Neutrophil (primary cell): Measurements from ENCODE around the gene DPYD.

Experiments used
- H3K27ac ChIP-seq: fragments of 200-600 bp; sonication (generic); 2 replicates; pipeline ENCODE4 v1.5.1; 2016; ENCODE audit warnings: mild to moderate bottlenecking, moderate library complexity
- H3K27me3 ChIP-seq: fragments of 200-600 bp; sonication (generic); 2 replicates; pipeline ENCODE4 v1.6.0; 2016; ENCODE audit warnings: mild to moderate bottlenecking
- H3K36me3 ChIP-seq: fragments of 200-600 bp; sonication (generic); 2 replicates; pipeline ENCODE4 v1.5.1; 2017
- H3K4me1 ChIP-seq, 2 experiments: fragments of 200-600 bp in 1 of 2; sonication (generic) in 1 of 2; 1 replicate in 1 of 2; 2 replicates in 1 of 2; pipeline versions ENCODE4 v1.5.1 to v1.6.1; 2013 to 2016; ENCODE audit warnings: low read depth in 1 of 2, low read length in 1 of 2, mild to moderate bottlenecking in 1 of 2, moderate library complexity in 1 of 2; ENCODE audit not compliant: control insufficient read depth in 1 of 2, insufficient read depth in 1 of 2
- H3K4me3 ChIP-seq, 2 experiments: fragments of 200-600 bp in 1 of 2; sonication (generic) in 1 of 2; 1 replicate in 1 of 2; 2 replicates in 1 of 2; pipeline ENCODE4 v1.5.1; 2013 to 2016; ENCODE audit warnings: low read depth in 1 of 2, low read length in 1 of 2, mild to moderate bottlenecking in 1 of 2, moderate library complexity in 1 of 2
- H3K9me3 ChIP-seq: fragments of 200-600 bp; sonication (generic); 2 replicates; pipeline ENCODE4 v1.5.1; 2016
- CTCF ChIP-seq: fragments of 200-600 bp; sonication (generic); IDR thresholded peaks from 2 replicates; pipeline ENCODE4 v1.5.1; 2016; ENCODE audit warnings: antibody characterized with exemption

DPYD gene

GRCh38 chr1:97758541-97759057, 162.2 kb downstream of the DPYD start:
- no peak for TF ChIP-seq CTCF
- no peaks in the 10 kb centered on the region for H3K27me3 ChIP-seq

GRCh38 chr1:97745912-97746311, 174.9 kb downstream of the DPYD start:
- no peak overlapping the region for H3K4me3 ChIP-seq
- TF ChIP-seq CTCF: no peak

More at GRCh38 chr1:97758541-97759057, 162.2 kb downstream of the DPYD start:
- H3K9me3 ChIP-seq: no peaks in the 10 kb centered on the region
- no peaks in the 10 kb centered on the region for H3K36me3 ChIP-seq
- H3K4me3 ChIP-seq: no peak overlapping the region
- peaks cover 0 to 5% of the 10 kb centered on the region in 2 experiments for H3K4me1 ChIP-seq
- no peak overlapping the region for H3K27ac ChIP-seq

GRCh38 chr1:97744977-97745376, 175.9 kb downstream of the DPYD start:
- no peak for TF ChIP-seq CTCF
- no peaks in the 10 kb centered on the region for H3K27me3 ChIP-seq
- H3K27ac ChIP-seq: no peak overlapping the region
- no peaks in the 10 kb centered on the region for H3K36me3 ChIP-seq
- H3K4me3 ChIP-seq: no peak overlapping the region
- H3K4me1 ChIP-seq: no peaks in the 10 kb centered on the region
- no peaks in the 10 kb centered on the region for H3K9me3 ChIP-seq

More at GRCh38 chr1:97745912-97746311, 174.9 kb downstream of the DPYD start:
- Histone ChIP-seq H3K4me1 (no peaks in the 10 kb centered on the region), H3K36me3 (no peaks in the 10 kb centered on the region), H3K27me3 (no peaks in the 10 kb centered on the region), H3K27ac (no peak overlapping the region), H3K9me3 (no peaks in the 10 kb centered on the region)

- H3K27me3 ChIP-seq: no peaks in the 10 kb centered on the region
- H3K9me3 ChIP-seq: no peaks in the 10 kb centered on the region
- H3K27ac ChIP-seq: no peak overlapping the region
- H3K4me3 ChIP-seq: no peak overlapping the region
- TF ChIP-seq CTCF: no peak
- H3K36me3 ChIP-seq: peaks cover 4% of the 10 kb centered on the region
- H3K4me1 ChIP-seq: no peaks in the 10 kb centered on the region
Measured at GRCh38 chr1:97743129-97743528, 177.7 kb downstream of the DPYD start.

- no peaks in the 10 kb centered on the region for H3K4me1 ChIP-seq
- H3K27me3 ChIP-seq: no peaks in the 10 kb centered on the region
- no peak overlapping the region for H3K4me3 ChIP-seq
- H3K9me3 ChIP-seq: no peaks in the 10 kb centered on the region
- H3K27ac ChIP-seq: no peak overlapping the region
- H3K36me3 ChIP-seq: peaks cover 8% of the 10 kb centered on the region
- no peak for TF ChIP-seq CTCF
Measured at GRCh38 chr1:97740891-97741290, 179.9 kb downstream of the DPYD start.

- H3K4me3 ChIP-seq: no peak overlapping the region
- peaks cover 8% of the 10 kb centered on the region for H3K36me3 ChIP-seq
- H3K27ac ChIP-seq: no peak overlapping the region
- TF ChIP-seq CTCF: no peak
- no peaks in the 10 kb centered on the region for H3K9me3 ChIP-seq
- H3K27me3 ChIP-seq: no peaks in the 10 kb centered on the region
- H3K4me1 ChIP-seq: no peaks in the 10 kb centered on the region
Measured at GRCh38 chr1:97739596-97740103, 181.2 kb downstream of the DPYD start.
